Activated CD4-positive, alpha-beta T cell treated with anti-CD3 and anti-CD28 coated beads, Interleukin-2, amount 50 U/mL, for 48 hours (primary cell): Measurements from ENCODE around the gene CCDC7.
"Not testable (repeated sequence)": the region's sequence is repeated elsewhere in the genome, so short reads cannot be mapped to it uniquely, and the experiment has no call there.

Experiments
- DNase-seq, 2 experiments: peaks; one replicate each; pipeline ENCODE4 v3.0.0-alpha.2; 2020

Gene CCDC7

DNA sequence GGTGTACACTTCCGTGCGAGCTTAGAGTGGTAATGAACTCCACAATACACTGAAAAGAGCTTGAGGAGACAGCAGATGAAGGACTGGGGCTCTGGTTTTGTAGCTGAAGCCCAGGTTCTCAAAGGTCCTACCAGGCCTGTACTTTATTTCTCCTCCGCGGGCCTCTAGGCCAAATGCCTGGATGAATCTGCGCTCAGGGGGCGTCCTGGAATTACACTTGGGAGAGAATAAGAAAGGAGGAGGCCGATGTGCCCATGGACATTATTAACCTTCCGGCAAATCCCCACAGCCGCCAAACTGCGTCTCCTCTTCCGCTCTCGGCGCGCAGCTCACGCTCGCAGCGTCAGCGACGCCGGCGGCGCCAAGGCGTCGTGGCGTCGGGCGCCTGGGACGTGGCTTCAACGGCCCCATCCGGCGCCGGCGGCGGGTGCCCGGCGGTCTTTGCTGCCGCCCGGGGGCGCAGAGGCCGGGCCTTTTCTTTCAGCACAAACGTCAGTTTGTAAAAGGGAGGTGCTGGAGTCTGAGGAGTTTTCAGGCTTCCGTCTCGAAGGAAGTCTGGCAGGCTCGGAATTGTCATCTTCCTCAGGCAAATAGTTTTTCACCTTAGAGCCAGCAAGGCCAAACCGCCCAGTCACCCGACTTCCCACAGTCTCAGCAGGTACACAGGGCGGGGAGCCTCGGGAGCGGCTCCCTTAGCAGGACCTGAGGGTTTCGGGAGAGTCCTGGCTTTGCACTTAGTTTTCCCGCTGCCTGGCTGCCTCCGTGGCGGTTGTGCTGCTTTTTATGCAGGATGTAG lies at the start of gene CCDC7:
Gene CCDC7 (plus strand): TSS at position 401 of the 796 bp plus-strand sequence. CDS start 5,503 bp downstream, outside the sequence.
- peak; percentile 80 to 83 for DNase-seq

DNA sequence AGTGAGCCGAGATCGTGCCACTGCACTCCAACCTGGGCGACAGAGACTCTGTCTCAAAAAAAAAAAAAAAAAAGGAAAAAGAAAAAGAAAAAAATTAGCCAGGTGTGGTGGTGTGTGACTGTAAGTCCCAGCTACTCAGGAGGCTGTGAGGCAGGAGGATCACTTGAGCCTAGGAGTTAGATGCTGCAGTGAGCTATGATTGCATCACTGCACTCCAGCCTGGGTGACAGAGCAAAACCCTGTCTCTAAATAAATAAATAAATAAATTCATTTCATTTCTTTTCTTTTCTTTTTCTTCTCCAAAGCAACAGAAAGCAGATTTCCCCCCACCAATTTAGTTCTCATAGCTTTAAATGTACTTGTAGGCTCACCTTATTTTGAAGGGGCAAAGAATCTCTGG lies 48.8 kb upstream of the CCDC7 start:
- DNase-seq: not testable (repeated sequence)

DNA sequence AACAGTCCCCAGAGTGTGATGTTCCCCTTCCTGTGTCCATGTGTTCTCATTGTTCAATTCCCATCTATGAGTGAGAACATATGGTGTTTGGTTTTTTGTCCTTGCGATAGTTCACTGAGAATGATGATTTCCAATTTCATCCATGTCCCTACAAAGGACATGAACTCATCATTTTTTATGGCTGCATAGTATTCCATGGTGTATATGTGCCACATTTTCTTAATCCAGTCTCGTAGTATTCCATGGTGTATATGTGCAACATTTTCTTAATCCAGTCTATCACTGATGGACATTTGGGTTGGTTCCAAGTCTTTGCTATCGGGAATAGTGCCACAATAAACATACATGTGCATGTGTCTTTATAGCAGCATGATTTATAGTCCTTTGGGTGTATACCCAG lies 46.2 kb upstream of the CCDC7 start:
- DNase-seq: not testable (repeated sequence)

DNA sequence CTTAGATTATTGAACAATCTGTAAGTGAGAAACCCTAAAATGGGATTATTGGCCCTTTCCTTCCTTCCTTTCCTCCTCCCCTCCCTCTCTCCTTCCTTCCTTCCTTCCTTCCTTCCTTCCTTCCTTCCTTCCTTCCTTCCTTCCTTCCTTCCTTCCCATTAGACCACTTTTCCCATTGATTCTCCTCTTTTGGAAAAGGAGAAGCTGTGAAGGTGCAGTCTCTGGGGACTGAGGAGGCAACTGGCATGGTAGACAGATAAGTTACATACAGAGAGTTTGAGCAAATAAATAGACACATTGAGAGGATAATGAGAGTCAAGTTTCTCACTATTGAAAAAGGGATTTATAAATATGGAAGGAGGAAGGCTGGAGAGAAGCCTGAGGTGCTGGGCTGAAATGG lies 45.0 kb upstream of the CCDC7 start:
- no peak for DNase-seq

DNA sequence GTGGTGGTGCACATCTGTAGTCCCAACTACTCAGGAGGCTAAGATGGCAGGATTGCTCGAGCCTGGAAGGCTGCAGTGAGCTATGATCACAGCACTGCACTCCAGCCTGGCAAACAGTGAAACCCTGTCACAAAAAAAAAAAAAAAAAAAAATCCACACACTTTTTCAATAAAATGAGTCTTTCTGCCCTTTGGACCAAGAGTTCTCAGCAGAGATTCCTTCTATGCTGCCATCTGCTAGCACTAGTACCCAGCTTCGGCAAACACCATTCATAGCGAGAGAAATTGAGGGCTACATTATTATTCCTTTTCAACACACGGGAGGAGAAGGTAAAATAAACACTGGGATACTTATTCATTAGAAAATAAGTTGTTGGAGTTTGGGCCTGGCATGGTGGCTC lies 43.4 kb upstream of the CCDC7 start:
- DNase-seq: no peak

DNA sequence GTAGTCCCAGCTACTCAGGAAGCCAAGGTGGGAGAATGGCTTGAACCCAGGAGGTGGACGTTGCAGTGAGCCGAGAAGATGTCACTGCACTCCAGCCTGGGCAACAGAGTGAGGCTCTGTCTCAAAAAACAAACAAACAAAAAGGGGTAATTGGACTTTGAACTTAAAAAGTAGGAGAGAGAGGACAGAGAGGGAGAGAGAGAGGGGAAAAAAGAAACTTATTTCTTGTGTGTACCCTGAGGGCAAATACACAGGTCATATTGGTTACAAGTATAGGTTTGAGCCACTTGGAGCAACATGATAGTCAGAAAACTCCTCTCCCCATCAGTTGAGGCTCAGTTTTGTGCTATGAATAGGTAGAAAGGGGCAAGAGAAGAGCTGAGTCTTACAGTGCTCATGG lies 42.8 kb upstream of the CCDC7 start:
- DNase-seq: no peak

DNA sequence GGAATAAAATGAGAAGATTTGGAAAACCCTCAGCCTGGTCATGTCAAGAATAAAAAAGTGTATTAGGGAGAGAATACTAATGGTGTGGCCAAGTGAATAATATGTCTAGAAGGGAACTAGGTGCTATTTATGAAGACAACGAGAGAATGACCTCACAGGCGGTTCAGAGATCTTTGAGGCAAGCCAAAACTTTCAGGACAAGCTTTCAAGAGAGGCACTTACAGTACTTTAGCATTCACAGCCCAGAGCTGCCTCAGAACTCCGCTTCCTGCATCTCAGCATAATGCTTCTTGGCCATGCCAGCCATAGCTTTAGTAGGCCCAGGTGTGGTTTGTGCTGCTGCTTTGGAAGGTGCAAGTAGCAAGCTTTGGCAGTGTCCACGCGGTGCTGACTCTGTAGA lies 37.2 kb upstream of the CCDC7 start:
- no peak for DNase-seq

DNA sequence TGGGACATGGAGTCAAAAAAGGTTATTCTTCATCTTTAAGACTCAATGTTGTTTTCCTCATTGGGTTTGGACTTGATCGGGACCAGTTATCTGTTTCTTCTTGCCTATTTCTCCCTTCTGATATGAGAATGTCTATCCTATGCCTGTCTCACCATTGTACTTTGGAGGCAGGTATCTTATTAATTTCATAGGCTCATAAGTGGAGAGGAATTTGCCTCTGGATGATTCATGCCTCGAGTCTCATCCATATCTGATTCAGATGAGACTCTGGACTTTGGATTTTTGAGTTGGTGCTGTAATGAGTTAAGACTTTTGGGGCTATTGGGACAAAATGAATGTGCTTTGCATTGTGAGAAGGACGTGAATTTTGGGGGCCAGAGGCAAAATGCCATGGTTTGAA lies 36.2 kb upstream of the CCDC7 start:
- DNase-seq: no peak

DNA sequence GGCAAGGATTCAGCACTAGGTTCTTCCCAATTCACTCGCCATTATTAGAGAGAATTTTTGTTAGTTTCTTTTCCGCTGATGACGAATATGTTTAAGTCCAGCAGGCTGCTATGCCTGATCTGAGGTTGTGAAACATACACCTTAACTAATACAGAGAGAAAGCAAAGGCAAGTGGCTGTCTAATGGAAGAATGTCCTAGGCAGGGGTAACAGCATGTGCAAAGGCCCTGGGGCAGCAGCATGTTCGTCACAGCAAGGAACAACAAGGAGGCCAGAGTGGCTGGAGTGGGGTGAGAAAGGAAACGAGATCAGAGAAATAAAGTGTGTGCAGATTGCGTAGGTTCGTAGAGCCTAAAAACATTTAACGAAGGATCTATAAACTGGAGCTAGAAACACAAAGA lies 35.4 kb upstream of the CCDC7 start:
- no peak for DNase-seq

DNA sequence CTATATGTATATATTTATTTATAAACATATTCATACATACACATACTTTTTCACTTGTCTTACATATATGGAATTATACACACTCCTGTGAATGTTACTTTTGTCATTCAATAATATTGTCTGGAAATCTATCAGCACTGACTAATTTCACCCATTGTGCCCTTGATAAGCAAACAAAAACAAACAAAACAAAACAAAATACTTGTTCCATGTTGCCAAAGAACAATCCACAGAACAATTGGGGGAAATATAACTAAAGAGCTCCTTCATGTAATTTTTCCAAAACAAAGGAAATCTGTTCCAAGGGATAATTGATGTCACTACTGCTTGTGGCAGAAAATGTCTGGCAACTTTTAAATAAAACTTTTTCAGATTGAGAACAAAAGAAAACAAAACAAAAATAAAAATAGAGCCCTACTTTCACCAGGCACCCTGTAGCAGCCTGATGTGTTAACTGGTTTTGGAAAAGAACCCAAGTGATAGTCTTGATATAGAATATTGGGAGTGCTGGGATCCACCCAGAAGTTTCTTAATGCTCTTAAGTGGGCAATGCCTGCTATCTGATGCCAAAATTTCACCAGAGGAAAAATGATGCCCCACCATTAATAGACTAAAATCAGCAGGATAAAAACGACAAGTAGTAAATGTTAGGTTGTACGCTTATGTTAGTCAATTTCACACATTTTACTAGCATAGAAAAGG lies 34.0 kb upstream of the CCDC7 start:
- DNase-seq: no peak

DNA sequence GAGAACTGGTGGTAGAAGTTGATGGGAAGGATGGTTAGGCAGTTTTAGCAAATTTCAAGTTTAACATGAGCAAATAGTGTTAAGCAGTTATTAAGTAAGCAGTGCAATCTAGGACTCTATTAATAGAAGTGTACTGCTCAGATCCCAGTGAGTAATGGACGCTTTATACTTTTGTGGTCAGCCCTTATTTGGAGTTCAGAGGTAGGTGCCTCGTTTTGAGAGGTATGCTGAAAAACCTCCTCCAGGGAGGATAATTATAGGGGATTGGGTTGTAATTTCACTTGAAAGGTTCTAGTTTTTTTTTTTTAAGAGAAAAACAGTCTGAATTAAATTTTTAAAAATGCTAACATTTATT lies 33.5 kb upstream of the CCDC7 start:
- no peak for DNase-seq

DNA sequence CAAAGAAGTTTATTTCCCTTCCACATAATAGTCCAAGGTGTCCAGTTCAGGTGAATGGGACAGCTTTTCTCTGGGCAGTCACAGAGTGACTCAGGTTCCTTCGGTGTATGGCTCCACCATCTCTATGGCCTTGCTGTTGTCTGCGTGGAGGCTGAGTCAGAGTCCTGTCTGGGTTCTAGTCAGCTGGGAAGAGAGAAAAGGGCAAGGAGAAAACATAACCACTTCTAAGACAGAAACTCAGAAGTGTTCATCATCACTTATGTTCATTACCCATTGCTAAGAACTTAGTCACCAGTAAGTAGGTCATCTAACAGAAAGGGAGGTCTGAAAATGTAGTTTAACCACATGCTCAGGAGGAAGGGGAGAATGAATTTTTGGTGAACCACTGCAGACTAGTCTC lies 32.4 kb upstream of the CCDC7 start:
- DNase-seq: peak; percentile 63 to 70

DNA sequence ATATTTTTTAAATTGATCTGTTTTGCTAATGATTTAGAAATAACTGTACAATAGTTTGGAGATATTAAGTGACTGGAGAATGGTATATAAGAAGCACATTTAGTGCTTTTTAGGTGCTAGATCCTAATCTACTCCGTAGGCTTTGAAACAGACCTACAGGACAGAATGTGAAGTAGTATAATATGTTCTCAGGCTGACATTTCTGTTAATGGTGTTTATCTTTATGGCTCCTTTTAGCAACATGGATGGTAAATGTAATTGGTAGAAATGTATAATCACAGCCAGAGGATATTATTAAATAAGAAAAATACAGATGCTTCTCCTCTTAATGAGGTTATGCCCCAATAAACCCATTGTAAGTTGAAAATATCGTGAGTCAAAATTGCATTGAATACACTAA lies 30.6 kb upstream of the CCDC7 start:
- no peak for DNase-seq

DNA sequence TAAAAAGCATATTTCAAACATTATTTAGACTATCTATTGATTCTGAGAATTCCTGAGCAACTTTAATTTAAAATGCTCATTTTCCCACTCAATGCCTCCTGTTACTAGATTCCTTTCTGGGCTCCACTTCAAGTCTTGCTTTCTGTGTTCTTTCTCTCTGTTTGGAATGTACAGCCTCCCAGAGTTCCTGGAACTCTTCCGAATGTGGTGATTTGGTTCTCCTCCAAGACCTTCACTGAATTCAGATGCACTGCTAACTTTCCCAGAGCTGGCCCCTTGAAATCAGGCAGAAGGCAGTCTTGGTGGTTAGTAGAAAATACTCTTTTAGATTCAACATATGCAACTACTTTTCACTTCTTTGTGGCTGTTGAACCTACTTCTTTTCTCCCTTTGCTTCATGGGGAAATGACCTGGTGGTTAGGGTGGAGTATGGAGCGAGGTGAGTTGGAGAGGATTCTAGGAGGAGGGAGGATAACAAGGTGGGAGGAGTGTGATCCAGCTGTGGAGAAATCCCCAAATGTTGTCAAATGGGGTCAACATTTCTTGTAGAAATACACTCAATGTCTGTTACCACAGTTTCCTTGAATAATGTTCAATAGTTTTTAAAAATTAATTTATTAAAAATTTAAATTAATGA lies 27.9 kb upstream of the CCDC7 start:
- DNase-seq: no peak

DNA sequence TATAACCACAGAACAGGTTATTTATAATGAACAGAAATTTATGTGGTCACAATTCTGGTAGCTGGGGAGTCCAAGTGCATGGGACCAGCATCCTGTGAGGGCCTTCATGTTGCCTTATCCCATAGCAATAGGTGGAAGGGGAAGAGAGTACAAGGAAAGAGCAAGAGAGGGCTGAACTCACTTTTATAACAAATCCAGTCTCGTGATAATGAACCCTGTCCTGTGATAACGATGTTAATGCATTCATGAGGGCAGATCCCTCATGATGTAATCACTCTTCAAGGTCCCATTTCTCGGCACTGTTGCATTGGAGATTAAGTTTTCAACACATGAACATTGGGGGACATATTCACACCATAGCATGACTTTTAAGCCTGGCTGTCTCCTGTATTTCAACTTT lies 27.4 kb upstream of the CCDC7 start:
- DNase-seq: no peak

DNA sequence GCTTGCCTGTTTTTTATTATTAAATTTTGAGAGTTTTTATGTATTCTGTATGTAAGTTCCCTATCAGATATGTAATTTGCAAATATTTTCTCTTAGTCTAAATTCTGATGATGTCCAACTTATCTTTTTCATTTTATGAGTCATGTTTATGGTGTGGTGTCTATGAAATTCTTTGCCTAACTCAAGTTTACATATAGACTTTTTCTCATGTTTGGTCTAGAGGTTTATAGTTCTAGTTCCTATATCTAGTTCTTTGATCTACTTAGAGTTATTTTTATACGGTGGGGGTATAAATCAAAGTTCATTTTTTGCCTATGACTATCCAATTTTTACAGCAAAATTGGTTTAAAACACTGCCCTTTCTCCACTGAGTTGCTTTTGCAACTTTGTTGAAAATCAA lies 26.3 kb upstream of the CCDC7 start:
- DNase-seq: no peak

DNA sequence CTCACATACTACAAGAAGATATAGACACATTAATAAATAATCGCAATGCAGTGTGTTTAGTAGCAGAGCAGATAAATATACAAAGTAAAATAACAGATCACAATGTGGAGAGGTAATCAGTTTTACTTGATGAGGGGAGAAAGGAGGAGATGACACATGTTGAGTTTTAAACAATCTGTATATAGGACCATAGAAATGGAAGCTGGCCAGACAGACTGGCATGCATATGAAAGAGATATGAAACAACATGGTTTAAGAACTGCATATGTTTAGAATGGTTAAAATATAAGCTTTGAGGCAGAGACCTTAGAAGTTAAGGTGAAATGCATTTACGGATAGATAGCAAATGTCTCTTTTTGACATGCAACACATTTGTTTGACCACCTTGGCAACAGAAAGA lies 19.8 kb upstream of the CCDC7 start:
- DNase-seq: no peak

DNA sequence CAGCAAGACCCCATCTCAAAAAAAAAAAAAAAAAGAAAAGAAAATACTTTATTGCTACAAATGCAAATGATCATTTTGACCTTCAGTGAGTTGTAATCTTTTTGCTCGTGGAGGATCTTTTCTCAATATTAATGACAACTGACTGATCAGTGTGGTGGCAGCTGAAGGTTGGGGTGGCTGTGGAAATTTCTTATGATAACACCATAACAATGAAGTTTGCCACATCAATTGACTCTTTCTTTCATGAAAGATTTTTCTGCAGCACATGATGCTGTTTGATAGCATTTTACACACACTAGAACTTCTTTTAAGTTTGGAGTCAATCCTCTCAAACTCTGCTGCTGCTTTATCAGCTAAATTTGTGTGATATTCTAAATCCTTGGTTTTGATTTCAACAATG lies 12.4 kb upstream of the CCDC7 start:
- no peak for DNase-seq

DNA sequence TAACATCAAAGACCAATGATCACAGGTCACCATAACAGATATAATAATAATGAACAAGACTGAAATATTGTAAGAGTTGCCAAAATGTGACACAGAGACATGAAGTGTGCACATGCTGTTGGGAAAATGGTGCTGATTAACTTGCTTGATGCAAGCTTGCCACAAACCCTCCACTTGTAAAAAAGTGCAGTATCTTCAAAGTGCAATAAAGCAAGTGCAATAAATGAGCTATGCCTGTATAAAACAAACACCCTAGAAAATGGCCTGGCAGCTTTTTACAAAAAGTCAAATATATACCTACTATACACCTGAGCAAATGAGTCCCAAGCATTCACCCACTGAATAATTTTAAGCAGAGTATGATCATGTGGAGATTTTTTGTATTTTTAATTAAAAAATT lies 9.7 kb upstream of the CCDC7 start:
- DNase-seq: no peak

DNA sequence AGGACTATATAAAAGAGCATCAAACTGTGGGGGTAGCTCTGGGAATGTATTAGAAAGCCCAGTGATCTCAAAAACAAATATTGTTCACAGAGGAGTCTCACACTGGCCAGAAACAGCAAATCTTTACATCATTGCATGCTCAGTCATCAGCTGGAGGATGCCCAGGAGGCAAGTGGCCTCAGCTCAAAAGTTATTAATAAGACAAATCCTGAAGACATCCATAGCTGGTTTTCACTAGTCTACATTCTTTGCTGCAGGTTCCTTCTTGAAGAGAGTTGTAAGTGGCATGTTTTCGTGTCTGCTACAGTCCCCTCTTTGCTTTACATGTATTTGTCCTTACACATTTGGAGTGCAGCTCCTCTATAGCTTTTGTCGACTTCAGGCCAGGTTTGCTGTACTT lies 8.6 kb upstream of the CCDC7 start:
- no peak for DNase-seq

DNA sequence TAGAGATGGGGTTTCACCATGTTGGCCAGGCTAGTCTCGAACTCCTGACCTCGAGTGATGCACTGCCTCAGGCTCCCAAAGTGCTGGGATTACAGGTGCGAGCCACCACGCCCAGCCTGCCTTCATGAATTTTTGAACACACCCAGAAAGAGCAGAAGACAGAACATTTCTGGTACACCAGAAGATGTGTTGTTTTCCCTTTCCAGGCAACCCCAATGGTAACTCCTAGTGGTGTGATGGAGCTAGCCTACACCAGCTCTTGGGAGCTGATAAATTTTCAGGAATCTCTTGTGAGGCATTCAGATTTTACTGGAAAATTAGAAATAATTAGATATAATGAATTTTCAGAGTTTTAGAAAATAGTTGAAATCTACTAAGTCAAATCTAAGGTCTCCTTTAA lies 904 bp upstream of the CCDC7 start:
- DNase-seq: peak in 1 of 2 experiments; percentile 10

DNA sequence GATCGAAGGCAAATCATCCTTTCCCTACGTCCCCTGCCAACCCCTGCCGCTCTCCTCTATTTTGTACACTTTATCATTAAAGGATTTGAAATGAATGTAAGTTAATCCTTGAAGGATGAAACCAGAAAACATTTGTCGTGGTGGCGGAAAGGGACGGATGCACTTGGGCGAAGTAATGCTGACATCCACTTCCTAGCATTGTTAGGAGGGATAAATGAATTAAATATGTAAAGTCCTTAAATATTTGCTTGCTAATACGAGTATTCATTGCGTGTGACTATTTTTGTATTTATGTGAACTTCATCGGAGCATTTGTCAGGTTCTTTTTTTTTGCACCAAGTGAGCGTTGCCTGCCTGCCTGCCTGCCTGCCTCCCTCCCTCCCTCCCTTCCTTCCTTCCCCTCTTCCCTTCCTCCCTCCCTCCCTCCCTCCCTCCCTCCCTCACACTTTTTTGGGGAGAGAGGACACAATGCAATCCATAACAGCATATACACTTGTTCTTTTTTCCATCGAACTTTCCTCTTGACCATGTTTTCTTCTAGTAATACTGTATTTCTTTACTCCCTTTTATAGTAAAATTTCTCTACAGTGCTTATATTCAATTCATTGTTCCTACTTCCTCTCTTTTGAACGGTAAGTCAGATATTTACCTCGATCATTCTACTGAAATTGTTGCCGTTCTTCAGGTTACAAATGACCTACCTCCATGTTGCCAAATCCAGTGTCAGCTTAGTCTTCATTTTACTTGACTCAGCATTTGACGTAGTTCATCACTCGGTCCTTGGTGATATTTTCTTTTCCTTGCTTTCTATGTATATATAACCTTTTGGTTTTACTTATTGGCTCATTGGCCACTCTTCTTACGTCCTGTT lies 831 bp downstream of the CCDC7 start:
- no peak for DNase-seq

DNA sequence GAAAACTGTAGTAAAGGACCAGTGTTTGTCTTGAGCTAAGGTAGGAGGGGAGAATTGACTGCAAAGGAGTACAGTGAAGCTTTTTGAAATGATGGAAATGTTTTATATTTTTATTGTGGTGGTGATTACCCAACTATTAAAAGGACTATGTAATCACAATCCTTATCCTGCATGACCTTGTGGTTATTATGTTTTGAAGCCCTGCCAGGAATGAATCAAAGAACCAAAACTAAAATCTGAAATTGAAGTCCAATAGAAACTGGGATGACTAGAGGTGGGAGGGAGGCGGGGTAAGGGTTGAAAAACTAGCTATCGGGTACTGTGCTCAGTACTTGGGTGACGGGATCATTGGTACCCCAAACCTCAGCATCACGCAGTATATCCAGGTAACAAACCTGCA lies 8.2 kb downstream of the CCDC7 start:
- no peak for DNase-seq
